Smooth muscle cell (in vitro differentiated cells): ENCODE measurements around the gene RET. TPM values are rescaled to one million over a fixed set of nuclear protein-coding genes. Genes with fewer than 3 reads are reported as not detected.

Experiments used
- DNase-seq: peaks from one replicate; lab custom pipeline; 2025; ENCODE audit not compliant: unreplicated experiment; lab: John Stamatoyannopoulos, UW
- H2AFZ ChIP-seq: fragments of 200-600 bp; sonication (generic); 2 replicates; pipeline ENCODE4 v1.6.0; 2016; ENCODE audit warnings: antibody characterized with exemption, low read depth, mild to moderate bottlenecking
- H3F3A ChIP-seq: fragments of 200-600 bp; sonication (generic); 2 replicates; pipeline ENCODE4 v1.6.0; 2017; ENCODE audit warnings: antibody characterized with exemption, low read depth
- H3K27ac ChIP-seq: fragments of 200-600 bp; sonication (generic); 2 replicates; pipeline ENCODE4 v1.5.1; 2016; ENCODE audit warnings: low read depth, mild to moderate bottlenecking
- H3K27me3 ChIP-seq: fragments of 200-600 bp; sonication (generic); 2 replicates; pipeline ENCODE4 v1.6.1; 2016; ENCODE audit warnings: low read depth, mild to moderate bottlenecking
- H3K36me3 ChIP-seq: fragments of 200-600 bp; sonication (generic); 2 replicates; pipeline ENCODE4 v1.5.1; 2016; ENCODE audit warnings: low read depth
- H3K4me1 ChIP-seq: fragments of 200-600 bp; sonication (generic); 2 replicates; pipeline ENCODE4 v1.5.1; 2016; ENCODE audit warnings: low read depth
- H3K4me2 ChIP-seq: fragments of 200-600 bp; sonication (generic); 2 replicates; pipeline ENCODE4 v1.6.0; 2016; ENCODE audit warnings: mild to moderate bottlenecking
- H3K4me3 ChIP-seq: fragments of 200-600 bp; sonication (generic); 2 replicates; pipeline ENCODE4 v1.5.1; 2016; ENCODE audit warnings: mild to moderate bottlenecking
- H3K79me2 ChIP-seq: fragments of 200-600 bp; sonication (generic); 2 replicates; pipeline ENCODE4 v1.6.0; 2016; ENCODE audit warnings: low read depth, mild to moderate bottlenecking
- H3K9ac ChIP-seq: fragments of 200-600 bp; sonication (generic); 2 replicates; pipeline ENCODE4 v1.6.0; 2016; ENCODE audit warnings: low read depth
- H3K9me3 ChIP-seq: fragments of 200-600 bp; sonication (generic); replicated peaks from 2 replicates; pipeline ENCODE4 v1.5.1; 2016; ENCODE audit warnings: low read depth
- H4K20me1 ChIP-seq: fragments of 200-600 bp; sonication (generic); 2 replicates; pipeline ENCODE4 v1.6.0; 2016; ENCODE audit warnings: low read depth
- WGBS: methylation state at CpG from one replicate; pipeline ENCODE4 v1.1.7; 2016; ENCODE audit warnings: low lambda C conversion rate; 5-methylcytosine and 5-hydroxymethylcytosine counted together
- polyA plus RNA-seq: library from polyadenylated mRNA; unstranded; fragments of >200 nt; fragmentation: Nextera tagmentation; extraction: Ambion mirVana; gene quantifications from 2 replicates; pipeline ENCODE4 v1.2.1, GENCODE V29; 2016
- total RNA-seq: library from RNA; depleted of rRNA; stranded (reverse); fragments of >200 nt; gene quantifications from 2 replicates; pipeline ENCODE4 v1.2.3, GENCODE V29; 2014
- TF ChIP-seq, protein P1 (sequence below): fragments of 200-600 bp; sonication (generic); IDR thresholded peaks from 2 replicates; pipeline ENCODE4 v1.5.1; 2017; ENCODE audit warnings: borderline replicate concordance, mild to moderate bottlenecking, antibody characterized with exemption; ENCODE audit not compliant: insufficient read depth, poor library complexity, severe bottlenecking

Gene RET
- total and polyA plus RNA-seq, 2 experiments from 2014 or later, result 0.70 to 0.94 TPM

DNA sequence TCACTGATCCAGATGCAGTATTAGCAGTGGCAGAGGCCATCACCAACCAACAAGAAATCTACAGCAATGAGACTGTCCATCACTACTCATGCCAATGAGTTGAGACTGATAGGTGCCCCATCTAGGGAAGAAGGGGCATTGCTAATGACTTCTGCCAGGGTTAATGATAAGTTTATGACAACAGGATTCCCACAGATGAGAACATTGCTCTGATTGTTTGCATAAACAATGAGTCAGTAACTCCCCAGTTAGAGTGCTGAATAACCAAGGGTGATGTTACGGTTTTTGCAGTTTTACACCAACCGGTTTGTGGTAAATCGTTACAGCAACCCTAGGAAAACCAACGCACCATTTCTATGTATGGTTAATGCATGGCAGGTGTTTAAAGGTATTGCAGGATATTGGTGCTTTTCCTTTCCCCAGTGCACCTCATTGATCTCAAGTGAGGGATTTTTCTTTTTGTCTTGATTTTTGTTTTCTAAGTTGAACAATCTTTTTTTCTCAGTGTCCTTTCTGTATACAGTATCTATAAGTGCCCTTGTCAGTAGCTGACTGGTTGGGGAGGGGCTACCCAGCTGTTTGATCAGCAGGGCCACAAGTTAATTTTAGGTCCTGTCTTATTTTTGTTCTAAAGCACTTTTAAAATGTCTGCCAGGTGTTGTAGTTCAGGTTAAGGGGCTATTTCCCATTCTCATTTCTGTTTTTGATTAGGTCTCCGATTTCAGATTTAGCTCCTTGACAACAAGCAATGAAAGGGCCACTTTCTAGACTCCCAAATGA is 57.4 kb downstream of the RET start:
- H3K79me2 ChIP-seq, result peaks cover 27% of the 10 kb centered on the region
- no peaks in the 10 kb centered on the region for H3K27me3 ChIP-seq
- 87% methylated on average over 5 of the region's 5 CpGs for WGBS
- H4K20me1 ChIP-seq, result peaks cover 4% of the 10 kb centered on the region
- peaks cover 17% of the 10 kb centered on the region for H3F3A ChIP-seq
- no peak overlapping the region for H2AFZ ChIP-seq
- peaks cover 11% of the 10 kb centered on the region for H3K4me1 ChIP-seq
- TF ChIP-seq, protein P1, sequence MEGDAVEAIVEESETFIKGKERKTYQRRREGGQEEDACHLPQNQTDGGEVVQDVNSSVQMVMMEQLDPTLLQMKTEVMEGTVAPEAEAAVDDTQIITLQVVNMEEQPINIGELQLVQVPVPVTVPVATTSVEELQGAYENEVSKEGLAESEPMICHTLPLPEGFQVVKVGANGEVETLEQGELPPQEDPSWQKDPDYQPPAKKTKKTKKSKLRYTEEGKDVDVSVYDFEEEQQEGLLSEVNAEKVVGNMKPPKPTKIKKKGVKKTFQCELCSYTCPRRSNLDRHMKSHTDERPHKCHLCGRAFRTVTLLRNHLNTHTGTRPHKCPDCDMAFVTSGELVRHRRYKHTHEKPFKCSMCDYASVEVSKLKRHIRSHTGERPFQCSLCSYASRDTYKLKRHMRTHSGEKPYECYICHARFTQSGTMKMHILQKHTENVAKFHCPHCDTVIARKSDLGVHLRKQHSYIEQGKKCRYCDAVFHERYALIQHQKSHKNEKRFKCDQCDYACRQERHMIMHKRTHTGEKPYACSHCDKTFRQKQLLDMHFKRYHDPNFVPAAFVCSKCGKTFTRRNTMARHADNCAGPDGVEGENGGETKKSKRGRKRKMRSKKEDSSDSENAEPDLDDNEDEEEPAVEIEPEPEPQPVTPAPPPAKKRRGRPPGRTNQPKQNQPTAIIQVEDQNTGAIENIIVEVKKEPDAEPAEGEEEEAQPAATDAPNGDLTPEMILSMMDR, result no peak
- no peaks in the 10 kb centered on the region for H3K36me3 ChIP-seq
- H3K27ac ChIP-seq, result no peak overlapping the region
- no peak overlapping the region for H3K4me3 ChIP-seq
- H3K4me2 ChIP-seq, result no peak overlapping the region
- no peaks in the 10 kb centered on the region for H3K9me3 ChIP-seq
- no peak for DNase-seq
- H3K9ac ChIP-seq, result no peak overlapping the region

DNA sequence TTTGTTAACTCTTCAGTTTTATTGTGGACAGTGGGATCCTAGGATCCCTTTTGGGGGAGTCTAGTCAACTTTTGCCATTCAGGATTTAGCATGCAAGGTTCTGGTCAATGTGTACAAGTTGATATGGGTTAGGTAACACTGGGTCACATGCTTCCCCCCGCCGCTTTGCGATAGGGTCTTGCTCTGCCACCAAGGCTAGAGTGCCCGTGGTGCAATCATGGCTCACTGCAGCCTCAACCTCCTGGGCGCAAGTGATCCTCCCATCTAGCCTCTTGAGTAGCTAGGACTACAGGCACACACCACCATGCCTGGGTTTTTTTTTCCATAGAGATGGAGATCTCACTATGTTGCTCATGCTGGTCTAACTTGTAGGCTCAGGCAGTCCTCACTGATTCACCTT is 58.2 kb downstream of the RET start:
- DNase-seq, result no peak
- H3K79me2 ChIP-seq, result peaks cover 34% of the 10 kb centered on the region
- peaks cover 10% of the 10 kb centered on the region for H4K20me1 ChIP-seq
- H3K9me3 ChIP-seq, result no peaks in the 10 kb centered on the region
- H3K27ac ChIP-seq, result no peak overlapping the region
- TF ChIP-seq, protein P1, result no peak
- 97% methylated on average over 5 of the region's 5 CpGs for WGBS
- H3K4me1 ChIP-seq, result peaks cover 16% of the 10 kb centered on the region
- H3K9ac ChIP-seq, result no peak overlapping the region
- H2AFZ ChIP-seq, result no peak overlapping the region
- H3K36me3 ChIP-seq, result no peaks in the 10 kb centered on the region
- H3F3A ChIP-seq, result peaks cover 10% of the 10 kb centered on the region
- H3K4me3 ChIP-seq, result no peak overlapping the region
- H3K4me2 ChIP-seq, result no peak overlapping the region
- H3K27me3 ChIP-seq, result no peaks in the 10 kb centered on the region

DNA sequence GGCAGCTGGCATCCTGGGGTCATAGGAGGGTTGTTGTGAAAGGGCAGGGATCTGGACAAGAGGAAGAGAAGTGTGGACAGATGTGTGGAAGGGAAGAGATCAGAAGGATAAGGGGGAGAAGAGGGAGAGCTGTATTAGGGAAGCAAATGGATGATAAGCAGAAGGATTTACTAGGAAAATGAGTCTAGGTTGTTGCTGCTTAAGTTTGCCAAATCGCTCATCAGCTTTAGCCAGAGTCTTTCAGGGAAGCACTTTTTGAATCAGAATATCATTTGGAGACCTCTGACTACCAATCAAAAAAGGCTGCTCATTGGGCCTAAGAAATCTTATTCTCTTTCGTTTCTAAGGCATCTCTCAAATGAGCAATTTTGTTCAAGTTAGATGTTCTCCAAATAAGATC is 58.8 kb downstream of the RET start:
- no peak for DNase-seq
- 87% methylated on average over 2 of the region's 2 CpGs for WGBS
- Histone ChIP-seq H3K4me3 (no peak overlapping the region), H3K4me2 (no peak overlapping the region), H2AFZ (no peak overlapping the region), H3K9ac (no peak overlapping the region), H3K79me2 (peaks cover 36% of the 10 kb centered on the region), H4K20me1 (peaks cover 15% of the 10 kb centered on the region), H3F3A (peaks cover 10% of the 10 kb centered on the region), H3K9me3 (no peaks in the 10 kb centered on the region), H3K4me1 (peaks cover 16% of the 10 kb centered on the region), H3K36me3 (no peaks in the 10 kb centered on the region), H3K27ac (no peak overlapping the region), H3K27me3 (no peaks in the 10 kb centered on the region)
- TF ChIP-seq, protein P1, result no peak

DNA sequence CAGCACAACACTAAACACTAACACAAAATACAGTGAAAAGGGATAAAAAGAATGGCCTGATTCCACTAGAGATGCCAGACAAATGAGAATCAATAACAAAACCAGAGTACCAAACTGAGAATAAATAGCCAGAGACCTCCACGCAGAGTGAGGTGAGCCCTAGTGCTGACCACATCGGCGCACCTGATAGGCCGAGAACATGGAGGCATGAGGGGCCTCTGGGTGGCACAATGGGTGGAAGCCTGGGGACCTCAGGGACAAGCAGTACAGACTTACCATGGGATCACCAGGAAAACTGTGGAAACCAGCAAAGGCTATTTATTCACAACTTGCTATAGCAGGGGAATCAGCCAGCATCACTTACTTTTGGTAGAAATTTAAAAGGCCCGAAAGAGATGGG is 59.6 kb downstream of the RET start:
- H3K4me1 ChIP-seq, result peaks cover 16% of the 10 kb centered on the region
- TF ChIP-seq, protein P1, result no peak
- 98% methylated on average over 5 of the region's 5 CpGs for WGBS
- no peaks in the 10 kb centered on the region for H3K36me3 ChIP-seq
- H3K9me3 ChIP-seq, result no peaks in the 10 kb centered on the region
- H4K20me1 ChIP-seq, result peaks cover 23% of the 10 kb centered on the region
- no peaks in the 10 kb centered on the region for H3K27me3 ChIP-seq
- no peak overlapping the region for H3K27ac ChIP-seq
- DNase-seq, result no peak
- peak overlapping the region; percentile 99 for H3K4me2 ChIP-seq
- H3K9ac ChIP-seq, result peak overlapping the region; percentile 98
- peaks cover 10% of the 10 kb centered on the region for H3F3A ChIP-seq
- H3K79me2 ChIP-seq, result peaks cover 43% of the 10 kb centered on the region
- H2AFZ ChIP-seq, result no peak overlapping the region
- peak overlapping the region; percentile 99 for H3K4me3 ChIP-seq
